HEK293 (cell line): Measurements from ENCODE around the gene SPTBN2.
A peak's percentile ranks its signal among the peaks of the same experiment; 100 is the strongest.

Source experiments
- EGR2 ChIP-seq: fragments of 450-650 bp; formaldehyde crosslinking; IDR thresholded peaks from 2 replicates; pipeline ENCODE4 v1.5.1; 2016; ENCODE audit warnings: low read depth, missing biosample characterization, missing genetic modification characterization
- GLI2 ChIP-seq: fragments of 450-650 bp; formaldehyde crosslinking; IDR thresholded peaks from 2 replicates; pipeline ENCODE4; 2017; ENCODE audit warnings: missing biosample characterization, missing genetic modification characterization, low read depth, borderline replicate concordance
- GLIS1 ChIP-seq: fragments of 450-650 bp; formaldehyde crosslinking; IDR thresholded peaks from 2 replicates; pipeline ENCODE4 v1.5.1; 2016; ENCODE audit warnings: missing biosample characterization, missing genetic modification characterization
- GLIS2 ChIP-seq: fragments of 450-650 bp; formaldehyde crosslinking; IDR thresholded peaks from 2 replicates; pipeline ENCODE4 v1.5.1; 2016; ENCODE audit warnings: missing biosample characterization, missing genetic modification characterization
- MZF1 ChIP-seq: fragments of 450-650 bp; formaldehyde crosslinking; IDR thresholded peaks from 2 replicates; pipeline ENCODE4 v1.5.1; 2017; ENCODE audit warnings: missing biosample characterization, missing genetic modification characterization, borderline replicate concordance
- SETDB1 ChIP-seq: IDR thresholded peaks from one replicate; pipeline ENCODE4 v1.6.1; 2017; ENCODE audit warnings: mild to moderate bottlenecking, low read length, moderate library complexity, mixed read lengths; ENCODE audit not compliant: insufficient read length
- SP7 ChIP-seq: fragments of 450-650 bp; formaldehyde crosslinking; IDR thresholded peaks from 2 replicates; pipeline ENCODE4 v1.5.1; 2016; ENCODE audit warnings: missing biosample characterization, missing genetic modification characterization
- ZBTB1 ChIP-seq: fragments of 450-650 bp; formaldehyde crosslinking; IDR thresholded peaks from 2 replicates; pipeline ENCODE4 v1.5.1; 2016; ENCODE audit warnings: missing biosample characterization, missing genetic modification characterization
- ZBTB17 ChIP-seq: fragments of 450-650 bp; formaldehyde crosslinking; IDR thresholded peaks from 2 replicates; pipeline ENCODE4 v1.5.1; 2016; ENCODE audit warnings: missing biosample characterization, missing genetic modification characterization
- ZBTB20 ChIP-seq: fragments of 450-650 bp; formaldehyde crosslinking; IDR thresholded peaks from 2 replicates; pipeline ENCODE4 v1.5.1; 2016; ENCODE audit warnings: missing biosample characterization, missing genetic modification characterization
- ZBTB8A ChIP-seq: fragments of 450-650 bp; formaldehyde crosslinking; IDR thresholded peaks from 2 replicates; pipeline ENCODE4 v1.5.1; 2016; ENCODE audit warnings: missing biosample characterization, missing genetic modification characterization
- ZFP41 ChIP-seq: fragments of 450-650 bp; formaldehyde crosslinking; IDR thresholded peaks from 2 replicates; pipeline ENCODE4 v1.5.1; 2016; ENCODE audit warnings: missing biosample characterization, missing genetic modification characterization, borderline replicate concordance
- ZNF155 ChIP-seq: fragments of 450-650 bp; formaldehyde crosslinking; IDR thresholded peaks from 2 replicates; pipeline ENCODE4 v1.5.1; 2016; ENCODE audit warnings: missing biosample characterization, missing genetic modification characterization
- ZNF473 ChIP-seq: fragments of 450-650 bp; formaldehyde crosslinking; IDR thresholded peaks from 2 replicates; pipeline ENCODE4 v1.5.1; 2017; ENCODE audit warnings: missing biosample characterization, missing genetic modification characterization
- ZNF501 ChIP-seq: fragments of 450-650 bp; formaldehyde crosslinking; IDR thresholded peaks from 2 replicates; pipeline ENCODE4 v1.5.1; 2016; ENCODE audit warnings: missing biosample characterization, missing genetic modification characterization
- ZNF555 ChIP-seq: fragments of 450-650 bp; formaldehyde crosslinking; conservative IDR thresholded peaks from 2 replicates; pipeline ENCODE4 v1.5.1; 2017; ENCODE audit warnings: missing biosample characterization, mild to moderate bottlenecking, missing genetic modification characterization, inconsistent platforms
- ZNF558 ChIP-seq: fragments of 450-650 bp; formaldehyde crosslinking; IDR thresholded peaks from 2 replicates; pipeline ENCODE4 v1.5.1; 2016; ENCODE audit warnings: missing biosample characterization, missing genetic modification characterization
- ZNF629 ChIP-seq: fragments of 450-650 bp; formaldehyde crosslinking; IDR thresholded peaks from 2 replicates; pipeline ENCODE4 v1.5.1; 2017; ENCODE audit warnings: missing biosample characterization, missing genetic modification characterization
- ZNF677 ChIP-seq: fragments of 450-650 bp; IDR thresholded peaks from 2 replicates; pipeline ENCODE4 v1.5.0; 2018; ENCODE audit warnings: missing biosample characterization, mild to moderate bottlenecking, missing genetic modification characterization, moderate library complexity
- ZNF747 ChIP-seq: fragments of 450-650 bp; formaldehyde crosslinking; IDR thresholded peaks from 2 replicates; pipeline ENCODE4 v1.5.1; 2016; ENCODE audit warnings: missing biosample characterization, missing genetic modification characterization
- TF ChIP-seq, protein P1 (sequence below): fragments of 450-650 bp; formaldehyde crosslinking; IDR thresholded peaks from 2 replicates; pipeline ENCODE4 v1.5.1; 2016; ENCODE audit warnings: missing biosample characterization, missing genetic modification characterization
- TF ChIP-seq, protein P2 (sequence below): fragments of 450-650 bp; formaldehyde crosslinking; IDR thresholded peaks from 2 replicates; pipeline ENCODE4 v1.5.1; 2016; ENCODE audit warnings: missing biosample characterization, missing genetic modification characterization
- TF ChIP-seq, protein P3 (sequence below): fragments of 450-650 bp; formaldehyde crosslinking; IDR thresholded peaks from 2 replicates; pipeline ENCODE4 v1.5.1; 2016; ENCODE audit warnings: missing biosample characterization, missing genetic modification characterization
- TF ChIP-seq, protein P4 (sequence below): fragments of 450-650 bp; formaldehyde crosslinking; IDR thresholded peaks from 2 replicates; pipeline ENCODE4 v1.5.1; 2017; ENCODE audit warnings: missing biosample characterization, missing genetic modification characterization
- TF ChIP-seq, protein P5 (sequence below): fragments of 450-650 bp; formaldehyde crosslinking; IDR thresholded peaks from 2 replicates; pipeline ENCODE4 v1.5.1; 2016; ENCODE audit warnings: missing biosample characterization, missing genetic modification characterization
- TF ChIP-seq, protein P6 (sequence below): fragments of 450-650 bp; formaldehyde crosslinking; IDR thresholded peaks from 2 replicates; pipeline ENCODE4 v1.5.1; 2017; ENCODE audit warnings: missing biosample characterization, missing genetic modification characterization

SPTBN2 gene

DNA sequence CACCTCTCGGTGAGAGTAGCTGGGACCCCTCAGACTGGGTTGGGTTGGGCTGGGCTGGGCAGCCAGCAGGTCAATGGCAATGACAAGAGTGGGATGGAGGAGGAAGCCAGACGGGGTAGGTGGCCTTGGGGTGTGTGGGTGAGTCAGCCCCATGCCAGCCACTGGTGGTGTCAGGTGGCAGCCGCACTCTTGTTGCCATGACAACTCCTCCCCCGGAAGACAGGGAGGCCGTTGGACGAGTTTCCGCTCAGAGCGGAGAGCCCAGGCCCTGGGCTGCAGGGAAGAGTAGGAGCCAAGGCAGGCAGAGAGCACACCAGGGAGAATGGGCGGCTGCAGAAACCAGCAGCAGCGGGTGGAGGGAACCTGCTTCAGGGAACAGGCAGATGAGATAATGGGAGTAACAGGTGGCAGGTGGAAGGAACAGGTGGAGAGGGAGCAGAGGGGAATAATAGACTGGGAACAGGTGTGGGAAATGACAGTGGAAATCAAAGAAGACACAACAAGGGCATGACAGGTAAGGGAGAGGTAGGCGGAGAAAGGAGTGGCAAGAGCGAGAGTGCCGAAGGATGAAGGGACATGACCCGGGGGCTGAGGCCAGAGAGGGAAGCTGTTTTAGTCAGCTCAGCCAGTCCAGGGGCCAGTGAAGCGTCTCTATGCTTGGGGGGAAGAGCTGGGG, 8.7 kb downstream of the SPTBN2 start (continued):
- TF ChIP-seq, protein P1, sequence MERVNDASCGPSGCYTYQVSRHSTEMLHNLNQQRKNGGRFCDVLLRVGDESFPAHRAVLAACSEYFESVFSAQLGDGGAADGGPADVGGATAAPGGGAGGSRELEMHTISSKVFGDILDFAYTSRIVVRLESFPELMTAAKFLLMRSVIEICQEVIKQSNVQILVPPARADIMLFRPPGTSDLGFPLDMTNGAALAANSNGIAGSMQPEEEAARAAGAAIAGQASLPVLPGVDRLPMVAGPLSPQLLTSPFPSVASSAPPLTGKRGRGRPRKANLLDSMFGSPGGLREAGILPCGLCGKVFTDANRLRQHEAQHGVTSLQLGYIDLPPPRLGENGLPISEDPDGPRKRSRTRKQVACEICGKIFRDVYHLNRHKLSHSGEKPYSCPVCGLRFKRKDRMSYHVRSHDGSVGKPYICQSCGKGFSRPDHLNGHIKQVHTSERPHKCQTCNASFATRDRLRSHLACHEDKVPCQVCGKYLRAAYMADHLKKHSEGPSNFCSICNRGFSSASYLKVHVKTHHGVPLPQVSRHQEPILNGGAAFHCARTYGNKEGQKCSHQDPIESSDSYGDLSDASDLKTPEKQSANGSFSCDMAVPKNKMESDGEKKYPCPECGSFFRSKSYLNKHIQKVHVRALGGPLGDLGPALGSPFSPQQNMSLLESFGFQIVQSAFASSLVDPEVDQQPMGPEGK (tag by site-specific recombination): peak; percentile 63
- TF ChIP-seq ZBTB1 (tag by site-specific recombination) (no peak), ZNF473 (tag by site-specific recombination) (no peak), ZNF155 (tag by site-specific recombination) (no peak), ZNF501 (tag by site-specific recombination) (no peak), GLIS1 (peak; percentile 79), ZBTB20 (tag by site-specific recombination) (0 out of 2 replicates have a peak, but pooled peaks have one; percentile 36), SP7 (peak; percentile 45; the same call in 1 of the 2 replicates), MZF1 (tag by site-specific recombination) (no peak), ZNF629 (tag by site-specific recombination) (peak; percentile 17; the same call in 1 of the 2 replicates), ZBTB17 (tag by site-specific recombination) (peak; percentile 78), ZNF677 (tag by site-specific recombination) (no peak), EGR2 (tag by site-specific recombination) (peak; percentile 90), ZNF747 (no peak), ZFP41 (tag by site-specific recombination) (no peak), SETDB1 (no peak), GLI2 (tag by site-specific recombination) (no peak), ZBTB8A (tag by site-specific recombination) (no peak), ZNF555 (tag by site-specific recombination) (no peak), ZNF558 (tag by site-specific recombination) (no peak), GLIS2 (tag by site-specific recombination) (peak; percentile 75)
- TF ChIP-seq, protein P2, sequence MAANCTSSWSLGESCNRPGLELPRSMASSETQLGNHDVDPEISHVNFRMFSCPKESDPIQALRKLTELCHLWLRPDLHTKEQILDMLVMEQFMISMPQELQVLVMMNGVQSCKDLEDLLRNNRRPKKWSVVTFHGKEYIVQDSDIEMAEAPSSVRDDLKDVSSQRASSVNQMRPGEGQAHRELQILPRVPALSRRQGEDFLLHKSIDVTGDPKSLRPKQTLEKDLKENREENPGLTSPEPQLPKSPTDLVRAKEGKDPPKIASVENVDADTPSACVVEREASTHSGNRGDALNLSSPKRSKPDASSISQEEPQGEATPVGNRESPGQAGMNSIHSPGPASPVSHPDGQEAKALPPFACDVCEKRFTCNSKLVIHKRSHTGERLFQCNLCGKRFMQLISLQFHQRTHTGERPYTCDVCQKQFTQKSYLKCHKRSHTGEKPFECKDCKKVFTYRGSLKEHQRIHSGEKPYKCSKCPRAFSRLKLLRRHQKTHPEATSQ: no peak
- TF ChIP-seq, protein P3, sequence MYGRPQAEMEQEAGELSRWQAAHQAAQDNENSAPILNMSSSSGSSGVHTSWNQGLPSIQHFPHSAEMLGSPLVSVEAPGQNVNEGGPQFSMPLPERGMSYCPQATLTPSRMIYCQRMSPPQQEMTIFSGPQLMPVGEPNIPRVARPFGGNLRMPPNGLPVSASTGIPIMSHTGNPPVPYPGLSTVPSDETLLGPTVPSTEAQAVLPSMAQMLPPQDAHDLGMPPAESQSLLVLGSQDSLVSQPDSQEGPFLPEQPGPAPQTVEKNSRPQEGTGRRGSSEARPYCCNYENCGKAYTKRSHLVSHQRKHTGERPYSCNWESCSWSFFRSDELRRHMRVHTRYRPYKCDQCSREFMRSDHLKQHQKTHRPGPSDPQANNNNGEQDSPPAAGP: no peak
- TF ChIP-seq, protein P4, sequence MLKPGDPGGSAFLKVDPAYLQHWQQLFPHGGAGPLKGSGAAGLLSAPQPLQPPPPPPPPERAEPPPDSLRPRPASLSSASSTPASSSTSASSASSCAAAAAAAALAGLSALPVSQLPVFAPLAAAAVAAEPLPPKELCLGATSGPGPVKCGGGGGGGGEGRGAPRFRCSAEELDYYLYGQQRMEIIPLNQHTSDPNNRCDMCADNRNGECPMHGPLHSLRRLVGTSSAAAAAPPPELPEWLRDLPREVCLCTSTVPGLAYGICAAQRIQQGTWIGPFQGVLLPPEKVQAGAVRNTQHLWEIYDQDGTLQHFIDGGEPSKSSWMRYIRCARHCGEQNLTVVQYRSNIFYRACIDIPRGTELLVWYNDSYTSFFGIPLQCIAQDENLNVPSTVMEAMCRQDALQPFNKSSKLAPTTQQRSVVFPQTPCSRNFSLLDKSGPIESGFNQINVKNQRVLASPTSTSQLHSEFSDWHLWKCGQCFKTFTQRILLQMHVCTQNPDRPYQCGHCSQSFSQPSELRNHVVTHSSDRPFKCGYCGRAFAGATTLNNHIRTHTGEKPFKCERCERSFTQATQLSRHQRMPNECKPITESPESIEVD (tag by site-specific recombination): no peak
- TF ChIP-seq, protein P5, sequence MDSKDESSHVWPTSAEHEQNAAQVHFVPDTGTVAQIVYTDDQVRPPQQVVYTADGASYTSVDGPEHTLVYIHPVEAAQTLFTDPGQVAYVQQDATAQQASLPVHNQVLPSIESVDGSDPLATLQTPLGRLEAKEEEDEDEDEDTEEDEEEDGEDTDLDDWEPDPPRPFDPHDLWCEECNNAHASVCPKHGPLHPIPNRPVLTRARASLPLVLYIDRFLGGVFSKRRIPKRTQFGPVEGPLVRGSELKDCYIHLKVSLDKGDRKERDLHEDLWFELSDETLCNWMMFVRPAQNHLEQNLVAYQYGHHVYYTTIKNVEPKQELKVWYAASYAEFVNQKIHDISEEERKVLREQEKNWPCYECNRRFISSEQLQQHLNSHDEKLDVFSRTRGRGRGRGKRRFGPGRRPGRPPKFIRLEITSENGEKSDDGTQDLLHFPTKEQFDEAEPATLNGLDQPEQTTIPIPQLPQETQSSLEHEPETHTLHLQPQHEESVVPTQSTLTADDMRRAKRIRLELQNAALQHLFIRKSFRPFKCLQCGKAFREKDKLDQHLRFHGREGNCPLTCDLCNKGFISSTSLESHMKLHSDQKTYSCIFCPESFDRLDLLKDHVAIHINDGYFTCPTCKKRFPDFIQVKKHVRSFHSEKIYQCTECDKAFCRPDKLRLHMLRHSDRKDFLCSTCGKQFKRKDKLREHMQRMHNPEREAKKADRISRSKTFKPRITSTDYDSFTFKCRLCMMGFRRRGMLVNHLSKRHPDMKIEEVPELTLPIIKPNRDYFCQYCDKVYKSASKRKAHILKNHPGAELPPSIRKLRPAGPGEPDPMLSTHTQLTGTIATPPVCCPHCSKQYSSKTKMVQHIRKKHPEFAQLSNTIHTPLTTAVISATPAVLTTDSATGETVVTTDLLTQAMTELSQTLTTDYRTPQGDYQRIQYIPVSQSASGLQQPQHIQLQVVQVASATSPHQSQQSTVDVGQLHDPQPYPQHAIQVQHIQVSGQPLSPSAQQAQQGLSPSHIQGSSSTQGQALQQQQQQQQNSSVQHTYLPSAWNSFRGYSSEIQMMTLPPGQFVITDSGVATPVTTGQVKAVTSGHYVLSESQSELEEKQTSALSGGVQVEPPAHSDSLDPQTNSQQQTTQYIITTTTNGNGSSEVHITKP (tag by site-specific recombination): no peak; the same call in 1 of the 2 replicates
- TF ChIP-seq, protein P6, sequence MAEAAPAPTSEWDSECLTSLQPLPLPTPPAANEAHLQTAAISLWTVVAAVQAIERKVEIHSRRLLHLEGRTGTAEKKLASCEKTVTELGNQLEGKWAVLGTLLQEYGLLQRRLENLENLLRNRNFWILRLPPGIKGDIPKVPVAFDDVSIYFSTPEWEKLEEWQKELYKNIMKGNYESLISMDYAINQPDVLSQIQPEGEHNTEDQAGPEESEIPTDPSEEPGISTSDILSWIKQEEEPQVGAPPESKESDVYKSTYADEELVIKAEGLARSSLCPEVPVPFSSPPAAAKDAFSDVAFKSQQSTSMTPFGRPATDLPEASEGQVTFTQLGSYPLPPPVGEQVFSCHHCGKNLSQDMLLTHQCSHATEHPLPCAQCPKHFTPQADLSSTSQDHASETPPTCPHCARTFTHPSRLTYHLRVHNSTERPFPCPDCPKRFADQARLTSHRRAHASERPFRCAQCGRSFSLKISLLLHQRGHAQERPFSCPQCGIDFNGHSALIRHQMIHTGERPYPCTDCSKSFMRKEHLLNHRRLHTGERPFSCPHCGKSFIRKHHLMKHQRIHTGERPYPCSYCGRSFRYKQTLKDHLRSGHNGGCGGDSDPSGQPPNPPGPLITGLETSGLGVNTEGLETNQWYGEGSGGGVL (tag by site-specific recombination): 0 out of 2 replicates have a peak, but pooled peaks have one; percentile 24
